GM12878 (cell line): ENCODE results near the gene PCK2. TPM values are rescaled to one million over a fixed set of nuclear protein-coding genes. Genes with fewer than 3 reads are reported as not detected.

ENCODE experiments used
- ATAC-seq: fragments of 200-7000 bp; cut with Tn5 transposase; 3 replicates; pipeline ENCODE4 v1.9.1; 2020; ENCODE audit warnings: mild to moderate bottlenecking, moderate library complexity
- BruUV-seq: library from RNA; stranded (reverse); fragments of 400-500 nt; replicated peaks from 2 replicates; lab custom pipeline; 2021; lab: Mats Ljungman, UMichigan
- CTCF ChIA-PET: fragments of 300-600 bp; sonication (Branson Sonifier 250); formaldehyde crosslinking; extraction: SDS; loops from one replicate; lab custom pipeline; 2021; ENCODE audit warnings: inconsistent platforms; lab: Yijun Ruan, JAX
- POLR2A ChIA-PET: fragments of 350-600 bp; formaldehyde crosslinking; extraction: SDS; loops from one replicate; lab custom pipeline; 2021; ENCODE audit warnings: inconsistent platforms; lab: Charles Lee
- RAD21 ChIA-PET: fragments of 300-600 bp; sonication (Branson Sonifier 250); formaldehyde crosslinking; loops from one replicate; lab custom pipeline; 2023; ENCODE audit warnings: antibody characterized with exemption; ENCODE audit not compliant: unreplicated experiment; lab: Charles Lee
- SMC1A ChIA-PET: fragments of 300-600 bp; sonication (Branson Sonifier 250); formaldehyde crosslinking; loops from one replicate; lab custom pipeline; 2023; ENCODE audit not compliant: unreplicated experiment, uncharacterized antibody; lab: Charles Lee
- DNase-seq: peaks from one replicate; pipeline ENCODE4 v3.0.0-alpha.2; 2011; ENCODE audit warnings: low read depth, low spot score
- FAIRE-seq: peaks from 3 replicates; lab custom pipeline; 2011; peaks lifted over from hg19 to GRCh38; lab: Jason Lieb, UNC
- H2AFZ ChIP-seq: 2 replicates; pipeline ENCODE4 v1.6.0; 2011; ENCODE audit warnings: low read depth, low read length, control low read depth; ENCODE audit not compliant: control insufficient read depth
- H3K27ac ChIP-seq: 2 replicates; pipeline ENCODE4 v1.5.1; 2011; ENCODE audit warnings: control low read depth; ENCODE audit not compliant: control insufficient read depth, insufficient read depth
- H3K27me3 ChIP-seq, 2 experiments: replicated peaks in 1 of 2; 2 replicates each; pipeline versions ENCODE4 v1.6.0 to v1.6.1; 2011; ENCODE audit warnings: low read length in 1 of 2; ENCODE audit not compliant: control insufficient read depth in 2 of 2, insufficient read depth in 2 of 2
- H3K36me3 ChIP-seq, 2 experiments: 2 replicates each; pipeline ENCODE4 v1.5.1; 2011; ENCODE audit warnings: low read length in 1 of 2; ENCODE audit not compliant: control insufficient read depth in 2 of 2, insufficient read depth in 2 of 2
- H3K4me1 ChIP-seq: 2 replicates; pipeline ENCODE4 v1.6.1; 2011; ENCODE audit warnings: mild to moderate bottlenecking, low read length, moderate library complexity, mixed read lengths; ENCODE audit not compliant: control insufficient read depth, insufficient read depth
- H3K4me2 ChIP-seq: 2 replicates; pipeline ENCODE4 v1.6.0; 2011; ENCODE audit warnings: control low read depth; ENCODE audit not compliant: control insufficient read depth, insufficient read depth
- H3K4me3 ChIP-seq: fragments of 200-600 bp; sonication (generic); 2 replicates; pipeline ENCODE4 v1.5.1; 2016
- H3K79me2 ChIP-seq: 2 replicates; pipeline ENCODE4 v1.6.0; 2011; ENCODE audit warnings: low read length; ENCODE audit not compliant: control insufficient read depth, insufficient read depth
- H3K9ac ChIP-seq: 2 replicates; pipeline ENCODE4 v1.8.0; 2011; ENCODE audit warnings: low read length, control low read depth, mixed read lengths; ENCODE audit not compliant: control insufficient read depth, insufficient read depth
- H3K9me3 ChIP-seq: replicated peaks from 3 replicates; pipeline ENCODE4 v1.5.1; 2011; ENCODE audit warnings: mild to moderate bottlenecking, low read length; ENCODE audit not compliant: control insufficient read depth, insufficient read depth
- H4K20me1 ChIP-seq: 2 replicates; pipeline ENCODE4 v1.6.0; 2011; ENCODE audit not compliant: control insufficient read depth, insufficient read depth
- CBFB ChIP-seq: IDR thresholded peaks from 2 replicates; pipeline ENCODE4 v1.6.1; 2016; ENCODE audit warnings: antibody characterized with exemption, low read depth
- DPF2 ChIP-seq: fragments of 450-650 bp; IDR thresholded peaks from 2 replicates; pipeline ENCODE4 v1.6.1; 2017; ENCODE audit warnings: mild to moderate bottlenecking
- IRF4 ChIP-seq: IDR thresholded peaks from 2 replicates; pipeline ENCODE4 v1.6.1; 2011; ENCODE audit warnings: low read depth, low read length
- MTA2 ChIP-seq: fragments of 450-650 bp; IDR thresholded peaks from 2 replicates; pipeline ENCODE4 v1.6.1; 2016; ENCODE audit warnings: low read depth, mild to moderate bottlenecking, moderate library complexity
- NBN ChIP-seq: fragments of 450-650 bp; IDR thresholded peaks from 2 replicates; pipeline ENCODE4 v1.6.1; 2016
- NFXL1 ChIP-seq: fragments of 450-650 bp; IDR thresholded peaks from 2 replicates; pipeline ENCODE4 v1.6.1; 2017; ENCODE audit warnings: antibody characterized with exemption, mild to moderate bottlenecking, borderline replicate concordance
- RELA ChIP-seq: fragments of 450-650 bp; IDR thresholded peaks from 2 replicates; pipeline ENCODE4 v1.8.0; 2014; ENCODE audit warnings: borderline replicate concordance; ENCODE audit not compliant: partially characterized antibody
- RUNX3 ChIP-seq: IDR thresholded peaks from 2 replicates; pipeline ENCODE4 v1.6.1; 2012; ENCODE audit warnings: low read length, inconsistent platforms
- ZNF384 ChIP-seq: IDR thresholded peaks from 2 replicates; pipeline ENCODE4 v1.6.1; 2012; ENCODE audit warnings: low read depth, mild to moderate bottlenecking, low read length, improper control_type of control experiment, borderline replicate concordance
- ZNF687 ChIP-seq: fragments of 450-650 bp; IDR thresholded peaks from 2 replicates; pipeline ENCODE4 v1.6.1; 2017; ENCODE audit warnings: mild to moderate bottlenecking, moderate library complexity
- WGBS: methylation state at CpG from one replicate; pipeline ENCODE4 v1.1.6; 2016; ENCODE audit warnings: low lambda C conversion rate; ENCODE audit not compliant: insufficient replicate concordance, insufficient coverage; ENCODE audit errors: missing lambda C conversion rate; 5-methylcytosine and 5-hydroxymethylcytosine counted together
- in situ Hi-C: fragments of 300-500 bp; cut with MboI; formaldehyde crosslinking; loops from 9 replicates; pipeline ENCODE4 v1.14.3; 2018; ENCODE audit warnings: mixed read lengths
- intact Hi-C: fragments of 100-400 bp; cut with micrococcal nuclease; formaldehyde crosslinking; loops from one replicate; pipeline ENCODE4 v1.14.2; 2022; ENCODE audit not compliant: unreplicated experiment
- polyA plus RNA-seq, 11 experiments: library from polyadenylated mRNA; depleted of rRNA in 4 of 11; unstranded in 6 of 11; stranded (reverse) in 5 of 11; fragments of >200 nt; fragmentation: Nextera tagmentation in 4 of 11; fragmentation: Illumina TruSeq in 1 of 11; extraction: Ambion mirVana in 4 of 11; extraction: Trizol in 1 of 11; gene quantifications; 1 replicate in 1 of 11; 2 replicates in 10 of 11; pipeline versions ENCODE4 v1.2.1 to v1.2.3, GENCODE V29; 2011 to 2016; ENCODE audit warnings: inconsistent platforms in 2 of 11, missing spikeins in 2 of 11, low read depth in 1 of 11
- total RNA-seq, 4 experiments: library from RNA; depleted of rRNA in 3 of 4; stranded (reverse); fragments of >200 nt in 3 of 4; fragmentation: Illumina TruSeq in 1 of 4; extraction: Trizol in 1 of 4; gene quantifications; 2 replicates each; pipeline versions ENCODE4 v1.2.1 to v1.2.3, GENCODE V29; 2013 to 2021

The PCK2 gene
- total and polyA plus RNA-seq, 10 of the 15 experiments (the other 5 are each of a cell fraction or from before 2014, with no cell fraction given): 6.6 to 110 (median 44.6) TPM

GRCh38 chr14:24145690-24146452, 51.8 kb downstream of the PCK2 start:
- Histone ChIP-seq H3K27ac (peak overlapping the region; percentile 94), H3K36me3 (peaks cover 8 to 39% of the 10 kb centered on the region in 2 experiments), H4K20me1 (no peaks in the 10 kb centered on the region), H3K4me2 (peak overlapping the region; percentile 88), H3K4me1 (peaks cover 14% of the 10 kb centered on the region), H3K9me3 (no peaks in the 10 kb centered on the region), H2AFZ (0 out of 2 replicates have a peak overlapping the region, but pooled peaks have one; percentile 8), H3K79me2 (peaks cover 65% of the 10 kb centered on the region), H3K9ac (peak overlapping the region; percentile 88), H3K27me3 (no peaks in the 10 kb centered on the region), H3K4me3 (peak overlapping the region; percentile 82)
- WGBS: 0% methylated on average over 9 of the region's 9 CpGs
- ChIA-PET RAD21 (interaction anchor here (0.9 to 3.9 kb wide), 14 partner anchors 9 to 125 kb away, joined by 3 to 37 read pairs (median 8); partner anchors contain the start of genes DCAF11, IRF9, NRL and PCK2), SMC1A (interaction anchor here (0.9 to 4.8 kb wide), 12 partner anchors 9 to 96 kb away, joined by 3 to 54 read pairs (median 8); partner anchors contain the start of genes DCAF11, IPO4, IRF9 and NRL), POLR2A (interaction anchor here (0.5 to 5.8 kb wide), 20 partner anchors 10 to 176 kb away, joined by 3 to 99 read pairs (median 10); partner anchors contain the start of genes CHMP4A, CIDEB, DCAF11 and IPO4), CTCF (interaction anchor here (1.1 to 8.2 kb wide), 14 partner anchors 10 to 286 kb away, joined by 3 to 63 read pairs (median 6); partner anchors contain the start of genes CHMP4A, CIDEB, DCAF11 and IRF9)
- ATAC-seq (no peak), FAIRE-seq (no peak), DNase-seq (no peak)
- BruUV-seq: no TSS peak
- intact Hi-C loops (loop anchor here (5.0 kb wide), 1 partner anchor 151 kb away; the partner anchor contains the start of genes DHRS1 and NOP9), in situ Hi-C loops (no loop called here)
- no peak; the same call in 1 of the 2 replicates for TF ChIP-seq CBFB
- TF ChIP-seq MTA2: no peak
- no peak for TF ChIP-seq NBN
- no peak for TF ChIP-seq ZNF384
- no peak for TF ChIP-seq ZNF687
- TF ChIP-seq IRF4: 0 out of 2 replicates have a peak, but pooled peaks have one; percentile 34
- no peak for TF ChIP-seq NFXL1
- 0 out of 2 replicates have a peak, but pooled peaks have one; percentile 26 for TF ChIP-seq DPF2
- TF ChIP-seq RUNX3: 0 out of 2 replicates have a peak, but pooled peaks have one; percentile 30
- TF ChIP-seq RELA: peak; percentile 67
